HG02642 (cell line): Measurements from ENCODE around the gene FBXO36.

Experiments used
- ATAC-seq: cut with Tn5 transposase; IDR thresholded peaks from one replicate; pipeline ENCODE4 v1.9.1; 2021; ENCODE audit warnings: mild to moderate bottlenecking; ENCODE audit not compliant: unreplicated experiment, poor library complexity

FBXO36 gene

DNA sequence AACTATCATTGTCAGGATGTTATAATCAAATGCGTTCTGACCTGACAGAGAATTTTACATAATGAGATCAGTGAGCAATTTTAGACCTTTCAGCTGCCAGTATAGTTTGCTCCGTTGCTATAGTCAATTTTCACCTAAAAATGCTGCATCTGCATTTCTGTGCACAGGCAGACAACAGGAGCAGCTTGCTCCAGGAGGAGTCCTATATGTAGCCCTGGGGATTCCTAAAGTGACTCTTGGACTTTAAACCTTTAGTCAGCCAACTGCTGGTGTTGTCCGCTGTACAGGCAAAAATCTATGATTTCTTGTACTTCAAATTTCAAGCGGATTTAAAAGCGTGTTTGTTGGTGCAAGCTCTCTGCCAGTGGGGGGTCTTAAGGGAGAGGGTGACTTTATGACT is 120.7 kb downstream of the FBXO36 start:
- ATAC-seq, result no peak

DNA sequence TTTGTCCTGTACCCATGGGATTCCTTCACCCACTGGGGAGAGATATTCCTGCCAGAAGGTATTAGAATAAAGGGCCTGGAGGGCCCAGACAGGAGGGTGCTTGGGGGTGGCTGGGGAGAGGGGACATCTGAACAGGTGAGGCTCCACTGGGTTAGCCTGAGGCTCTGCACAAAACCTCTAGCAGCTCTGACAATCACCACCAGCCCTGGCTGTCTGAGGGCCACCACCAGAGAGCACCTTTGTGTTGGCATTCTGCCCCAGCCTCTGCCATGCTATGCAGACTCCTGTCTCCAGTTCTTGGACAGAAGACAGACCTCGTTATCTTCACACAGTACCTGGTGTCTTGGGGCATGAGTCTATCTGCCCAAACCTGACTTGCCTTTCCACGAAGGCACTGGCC is 121.2 kb downstream of the FBXO36 start:
- no peak for ATAC-seq

- ATAC-seq, result no peak
Observed at GRCh38 chr2:230046491-230046890, 124.2 kb downstream of the FBXO36 start.

DNA sequence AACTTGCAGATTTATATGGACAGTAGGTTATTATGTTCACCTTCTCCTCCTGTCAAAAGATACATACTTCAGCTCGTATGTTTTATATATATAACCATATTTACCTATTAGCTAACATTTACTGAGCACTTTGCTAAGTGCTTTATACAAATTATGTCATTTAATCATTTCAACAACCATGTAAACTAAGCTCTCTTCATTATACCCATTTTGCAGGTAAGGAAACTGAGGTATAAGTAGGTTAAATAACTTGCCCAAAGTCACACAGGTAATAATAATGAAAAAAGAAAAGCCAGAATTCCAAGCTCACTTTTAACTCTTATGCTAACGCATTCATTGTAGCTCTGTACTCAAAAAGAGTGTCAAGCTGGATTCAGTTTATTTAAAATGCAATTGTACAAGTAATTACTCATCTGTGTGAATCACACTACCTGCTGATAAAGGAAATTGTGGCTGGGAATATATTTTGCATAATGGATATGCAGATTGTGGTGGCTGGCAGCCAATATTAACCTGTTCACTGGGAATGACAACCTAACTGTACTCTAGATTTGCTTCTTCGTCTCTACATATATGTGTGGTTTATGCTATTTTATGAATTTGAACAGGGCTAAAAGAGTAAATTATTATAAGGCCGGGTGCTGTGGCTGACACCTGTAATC is 125.8 kb downstream of the FBXO36 start:
- no peak for ATAC-seq

DNA sequence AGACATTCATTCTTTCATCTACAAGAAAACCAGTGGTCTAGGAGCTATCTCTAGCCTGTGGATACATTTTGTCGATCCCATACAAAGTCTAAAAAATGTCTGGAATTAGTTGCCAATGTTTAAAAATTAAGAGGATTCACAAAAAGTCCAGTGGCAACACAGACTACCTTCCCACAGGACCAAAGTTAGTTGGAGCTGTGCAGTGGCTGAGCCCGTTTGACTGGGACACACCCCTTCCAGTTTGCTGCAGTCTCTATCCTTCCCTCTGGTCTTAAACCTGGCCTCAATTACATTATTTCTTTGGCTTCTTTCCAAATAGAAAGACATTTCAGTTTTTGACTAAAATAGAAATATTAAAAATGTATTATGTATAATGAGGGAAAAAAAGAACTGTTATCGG is 127.8 kb downstream of the FBXO36 start:
- ATAC-seq, result no peak

- ATAC-seq, result no peak
Observed at GRCh38 chr2:230052299-230052698, 130.0 kb downstream of the FBXO36 start.

GRCh38 chr2:230053753-230054478 is 131.6 kb downstream of the FBXO36 start:
- no peak for ATAC-seq

GRCh38 chr2:230060672-230061293 is 138.5 kb downstream of the FBXO36 start:
- ATAC-seq, result no peak
